Neural cell (in vitro differentiated cells): Measurements from ENCODE around the gene EBPL. TPM values are rescaled to one million over a fixed set of nuclear protein-coding genes. Genes with fewer than 3 reads are reported as not detected.
"Not testable (repeated sequence)": the region's sequence is repeated elsewhere in the genome, so short reads cannot be mapped to it uniquely, and the experiment has no call there.

Source experiments
- H2AFZ ChIP-seq: fragments of 200-600, 300-800 bp; sonication (generic), shearing (Covaris generic); 2 replicates; pipeline ENCODE4 v1.6.0; 2014; ENCODE audit warnings: low read depth, mild to moderate bottlenecking, antibody characterized with exemption, low read length, moderate library complexity
- H3F3A ChIP-seq: fragments of 200-600 bp; shearing (Covaris generic); 2 replicates; pipeline ENCODE4 v1.6.1; 2016; ENCODE audit warnings: mild to moderate bottlenecking, moderate library complexity, mixed read lengths, antibody characterized with exemption, low read length; ENCODE audit not compliant: insufficient read depth, poor library complexity, severe bottlenecking
- H3K27ac ChIP-seq: fragments of 200-600, 300-800 bp; sonication (generic), shearing (Covaris generic); 2 replicates; pipeline ENCODE4 v1.5.1; 2014; ENCODE audit warnings: mild to moderate bottlenecking, low read length, moderate library complexity
- H3K27me3 ChIP-seq: fragments of 300-800, 200-600 bp; sonication (generic), shearing (Covaris generic); 2 replicates; pipeline ENCODE4 v1.6.0; 2014; ENCODE audit warnings: mild to moderate bottlenecking, low read depth, low read length, moderate library complexity; ENCODE audit not compliant: insufficient read depth
- H3K36me3 ChIP-seq: fragments of 300-800, 200-600 bp; sonication (generic), shearing (Covaris generic); 2 replicates; pipeline ENCODE4 v1.5.1; 2014; ENCODE audit warnings: mild to moderate bottlenecking, antibody characterized with exemption, low read length, moderate library complexity; ENCODE audit not compliant: insufficient read depth
- H3K4me2 ChIP-seq: fragments of 300-800, 200-600 bp; sonication (generic), shearing (Covaris generic); 2 replicates; pipeline ENCODE4 v1.6.0; 2014; ENCODE audit warnings: mild to moderate bottlenecking, low read length
- H3K4me3 ChIP-seq: fragments of 300-800, 200-600 bp; sonication (generic), shearing (Covaris generic); 2 replicates; pipeline ENCODE4 v1.5.1; 2014; ENCODE audit warnings: mild to moderate bottlenecking, low read length, moderate library complexity
- H3K79me2 ChIP-seq: fragments of 200-600 bp; shearing (Covaris generic); replicated peaks from 2 replicates; pipeline ENCODE4 v1.6.0; 2014; ENCODE audit warnings: mild to moderate bottlenecking, low read length, moderate library complexity; ENCODE audit not compliant: insufficient read depth
- H3K9ac ChIP-seq: fragments of 300-800, 200-600 bp; sonication (generic), shearing (Covaris generic); 2 replicates; pipeline ENCODE4 v1.6.1; 2016; ENCODE audit warnings: mild to moderate bottlenecking, low read length, mixed read lengths
- H3K9me2 ChIP-seq: fragments of 200-600 bp; shearing (Covaris generic); 2 replicates; pipeline ENCODE4 v1.6.1; 2016; ENCODE audit warnings: mild to moderate bottlenecking, low read length, mixed read lengths; ENCODE audit not compliant: insufficient read depth
- H3K9me3 ChIP-seq: fragments of 200-600, 300-800 bp; sonication (generic), shearing (Covaris generic); 2 replicates; pipeline ENCODE4 v1.6.1; 2016; ENCODE audit warnings: mild to moderate bottlenecking, mixed run types, low read length, moderate library complexity, mixed read lengths
- H4K20me1 ChIP-seq: fragments of 200-600 bp; shearing (Covaris generic); 2 replicates; pipeline ENCODE4 v1.6.1; 2016; ENCODE audit warnings: mild to moderate bottlenecking, mixed run types; ENCODE audit not compliant: insufficient read depth
- EP300 ChIP-seq: fragments of 450-650 bp; conservative IDR thresholded peaks from 2 replicates; pipeline ENCODE4 v1.6.1; 2014; ENCODE audit warnings: antibody characterized with exemption, mild to moderate bottlenecking, moderate library complexity; ENCODE audit not compliant: poor library complexity, severe bottlenecking
- EZH2 ChIP-seq: fragments of 200-600, 300-800 bp; shearing (Covaris generic), sonication (generic); IDR thresholded peaks from 2 replicates; pipeline ENCODE4 v1.6.1; 2014; ENCODE audit warnings: antibody characterized with exemption, low read length, borderline replicate concordance, mild to moderate bottlenecking; ENCODE audit not compliant: insufficient read depth, poor library complexity, severe bottlenecking
- MXI1 ChIP-seq: fragments of 450-650 bp; conservative IDR thresholded peaks from 2 replicates; pipeline ENCODE4 v1.6.1; 2014; ENCODE audit warnings: antibody characterized with exemption, mild to moderate bottlenecking; ENCODE audit not compliant: poor library complexity, severe bottlenecking
- POLR2AphosphoS5 ChIP-seq: IDR thresholded peaks from 2 replicates; pipeline ENCODE4 v1.6.1; 2012
- RAD21 ChIP-seq: fragments of 450-650 bp; conservative IDR thresholded peaks from 2 replicates; pipeline ENCODE4 v1.6.1; 2014; ENCODE audit warnings: antibody characterized with exemption, mild to moderate bottlenecking, moderate library complexity
- SMC3 ChIP-seq: fragments of 450-650 bp; conservative IDR thresholded peaks from 2 replicates; pipeline ENCODE4 v1.6.1; 2014; ENCODE audit warnings: antibody characterized with exemption, mild to moderate bottlenecking, moderate library complexity; ENCODE audit not compliant: poor library complexity
- TAF1 ChIP-seq: IDR thresholded peaks from 2 replicates; pipeline ENCODE4 v1.6.1; 2012; ENCODE audit warnings: low read depth
- polyA plus RNA-seq: library from polyadenylated mRNA; depleted of rRNA; stranded (reverse); fragments of >200 nt; gene quantifications from 2 replicates; pipeline ENCODE4 v1.2.3, GENCODE V29; 2014
- TF ChIP-seq, protein P1 (sequence below): IDR thresholded peaks from 2 replicates; pipeline ENCODE4 v1.6.1; 2012; ENCODE audit warnings: borderline replicate concordance
- TF ChIP-seq, protein P2 (sequence below): fragments of 450-650 bp; IDR thresholded peaks from 2 replicates; pipeline ENCODE4 v1.5.1; 2014; ENCODE audit warnings: antibody characterized with exemption, mild to moderate bottlenecking, moderate library complexity; ENCODE audit not compliant: poor library complexity, severe bottlenecking

Gene EBPL
- polyA plus RNA-seq, 1 donor from 2014 or later, result 41.2 TPM

DNA sequence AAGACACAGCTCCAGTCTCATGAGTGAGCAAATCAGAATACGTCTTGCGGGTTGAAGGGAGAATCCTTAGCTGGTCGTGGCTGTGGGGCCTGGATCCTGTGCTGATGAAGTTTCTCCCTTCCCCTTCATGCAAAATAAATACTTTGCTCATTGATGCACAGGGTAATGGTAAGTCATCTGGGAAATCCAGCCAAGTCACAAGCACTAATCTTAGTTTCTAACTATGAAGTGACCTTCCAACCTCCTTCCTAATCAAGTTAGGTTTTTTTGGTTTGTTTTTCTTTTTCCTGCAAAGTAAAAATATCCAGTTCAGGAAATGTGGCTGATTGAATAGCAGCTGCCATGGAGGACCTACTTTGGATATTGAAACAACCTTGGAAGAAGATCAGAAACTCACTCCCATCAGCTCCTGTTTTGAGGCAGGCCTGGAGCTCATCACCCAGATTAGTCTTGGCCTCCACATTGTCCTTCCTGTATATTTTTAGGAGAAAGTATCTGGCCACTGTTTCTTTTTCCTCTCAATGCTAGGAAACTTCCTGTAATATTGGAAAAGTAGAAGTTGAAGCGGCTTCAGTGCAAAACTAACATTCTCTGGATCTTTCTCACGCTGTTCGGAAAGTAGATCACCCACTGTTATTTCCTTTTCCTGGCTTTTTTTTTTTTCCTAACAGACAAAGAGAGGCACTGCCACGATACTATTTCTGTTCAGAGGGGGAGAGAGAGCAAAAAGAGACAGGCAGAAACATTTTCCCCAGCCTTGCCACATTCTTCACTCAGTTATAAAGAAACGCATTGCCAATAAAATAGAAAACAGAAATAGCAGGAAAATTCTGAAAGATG is 75.2 kb downstream of the EBPL start:
- Histone ChIP-seq H3K27me3 (no peaks in the 10 kb centered on the region), H3K9ac (no peak overlapping the region), H3K79me2 (no peaks in the 10 kb centered on the region), H3F3A (no peaks in the 10 kb centered on the region), H3K36me3 (no peaks in the 10 kb centered on the region), H3K4me2 (no peak overlapping the region), H3K4me3 (no peak overlapping the region), H3K9me3 (no peaks in the 10 kb centered on the region), H4K20me1 (no peaks in the 10 kb centered on the region), H3K27ac (no peak overlapping the region), H2AFZ (no peak overlapping the region), H3K9me2 (no peaks in the 10 kb centered on the region)
- no peak for TF ChIP-seq MXI1
- TF ChIP-seq, protein P1, sequence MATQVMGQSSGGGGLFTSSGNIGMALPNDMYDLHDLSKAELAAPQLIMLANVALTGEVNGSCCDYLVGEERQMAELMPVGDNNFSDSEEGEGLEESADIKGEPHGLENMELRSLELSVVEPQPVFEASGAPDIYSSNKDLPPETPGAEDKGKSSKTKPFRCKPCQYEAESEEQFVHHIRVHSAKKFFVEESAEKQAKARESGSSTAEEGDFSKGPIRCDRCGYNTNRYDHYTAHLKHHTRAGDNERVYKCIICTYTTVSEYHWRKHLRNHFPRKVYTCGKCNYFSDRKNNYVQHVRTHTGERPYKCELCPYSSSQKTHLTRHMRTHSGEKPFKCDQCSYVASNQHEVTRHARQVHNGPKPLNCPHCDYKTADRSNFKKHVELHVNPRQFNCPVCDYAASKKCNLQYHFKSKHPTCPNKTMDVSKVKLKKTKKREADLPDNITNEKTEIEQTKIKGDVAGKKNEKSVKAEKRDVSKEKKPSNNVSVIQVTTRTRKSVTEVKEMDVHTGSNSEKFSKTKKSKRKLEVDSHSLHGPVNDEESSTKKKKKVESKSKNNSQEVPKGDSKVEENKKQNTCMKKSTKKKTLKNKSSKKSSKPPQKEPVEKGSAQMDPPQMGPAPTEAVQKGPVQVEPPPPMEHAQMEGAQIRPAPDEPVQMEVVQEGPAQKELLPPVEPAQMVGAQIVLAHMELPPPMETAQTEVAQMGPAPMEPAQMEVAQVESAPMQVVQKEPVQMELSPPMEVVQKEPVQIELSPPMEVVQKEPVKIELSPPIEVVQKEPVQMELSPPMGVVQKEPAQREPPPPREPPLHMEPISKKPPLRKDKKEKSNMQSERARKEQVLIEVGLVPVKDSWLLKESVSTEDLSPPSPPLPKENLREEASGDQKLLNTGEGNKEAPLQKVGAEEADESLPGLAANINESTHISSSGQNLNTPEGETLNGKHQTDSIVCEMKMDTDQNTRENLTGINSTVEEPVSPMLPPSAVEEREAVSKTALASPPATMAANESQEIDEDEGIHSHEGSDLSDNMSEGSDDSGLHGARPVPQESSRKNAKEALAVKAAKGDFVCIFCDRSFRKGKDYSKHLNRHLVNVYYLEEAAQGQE, result no peak
- TF ChIP-seq RAD21, result no peak
- TF ChIP-seq, protein P2, sequence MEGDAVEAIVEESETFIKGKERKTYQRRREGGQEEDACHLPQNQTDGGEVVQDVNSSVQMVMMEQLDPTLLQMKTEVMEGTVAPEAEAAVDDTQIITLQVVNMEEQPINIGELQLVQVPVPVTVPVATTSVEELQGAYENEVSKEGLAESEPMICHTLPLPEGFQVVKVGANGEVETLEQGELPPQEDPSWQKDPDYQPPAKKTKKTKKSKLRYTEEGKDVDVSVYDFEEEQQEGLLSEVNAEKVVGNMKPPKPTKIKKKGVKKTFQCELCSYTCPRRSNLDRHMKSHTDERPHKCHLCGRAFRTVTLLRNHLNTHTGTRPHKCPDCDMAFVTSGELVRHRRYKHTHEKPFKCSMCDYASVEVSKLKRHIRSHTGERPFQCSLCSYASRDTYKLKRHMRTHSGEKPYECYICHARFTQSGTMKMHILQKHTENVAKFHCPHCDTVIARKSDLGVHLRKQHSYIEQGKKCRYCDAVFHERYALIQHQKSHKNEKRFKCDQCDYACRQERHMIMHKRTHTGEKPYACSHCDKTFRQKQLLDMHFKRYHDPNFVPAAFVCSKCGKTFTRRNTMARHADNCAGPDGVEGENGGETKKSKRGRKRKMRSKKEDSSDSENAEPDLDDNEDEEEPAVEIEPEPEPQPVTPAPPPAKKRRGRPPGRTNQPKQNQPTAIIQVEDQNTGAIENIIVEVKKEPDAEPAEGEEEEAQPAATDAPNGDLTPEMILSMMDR, result no peak
- no peak for TF ChIP-seq POLR2AphosphoS5
- TF ChIP-seq TAF1, result no peak
- TF ChIP-seq EZH2, result no peak
- TF ChIP-seq EP300, result no peak
- TF ChIP-seq SMC3, result no peak

DNA sequence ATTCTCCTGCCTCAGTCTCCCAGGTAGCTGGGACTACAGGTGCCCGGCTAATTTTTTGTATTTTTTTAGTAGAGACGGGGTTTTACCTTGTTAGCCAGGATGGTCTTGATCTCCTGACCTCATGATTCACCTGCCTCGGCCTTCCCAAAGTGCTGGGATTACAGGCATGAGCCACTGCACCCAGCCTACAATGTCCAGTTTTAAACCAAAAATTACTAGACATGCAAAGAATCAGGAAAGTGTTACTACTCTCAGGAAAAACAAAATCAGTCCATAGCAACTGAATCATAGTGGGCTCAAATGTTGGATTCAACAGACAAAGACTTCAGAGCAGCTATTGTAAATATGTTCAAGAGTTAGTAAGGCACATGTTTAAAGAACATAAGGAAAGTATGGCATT is 79.2 kb downstream of the EBPL start:
- not testable (repeated sequence) for H3K36me3 ChIP-seq, H3K4me3 ChIP-seq, H4K20me1 ChIP-seq, H3K4me2 ChIP-seq, H3K9me3 ChIP-seq, H3K9ac ChIP-seq, H3K27ac ChIP-seq, H3K79me2 ChIP-seq, H2AFZ ChIP-seq, H3F3A ChIP-seq, H3K9me2 ChIP-seq, H3K27me3 ChIP-seq

Other genes with a start within 250 kb of the EBPL start
- gene CAB39L, start 247.4 kb downstream of the EBPL start, polyA plus RNA-seq, result 40.3 and 41.4 TPM in 2 replicates
- 10.2 and 14.6 TPM in 2 replicates for gene SETDB2, start 247.2 kb downstream of the EBPL start, polyA plus RNA-seq
- 0.60 TPM in 1 of 2 replicates, not detected in the other for gene PHF11, start 195.5 kb downstream of the EBPL start, polyA plus RNA-seq
- gene RCBTB1, start 105.9 kb downstream of the EBPL start, polyA plus RNA-seq, result 58.9 and 65.3 TPM in 2 replicates
- not detected in 2 replicates for gene ARL11, start 63.0 kb downstream of the EBPL start, polyA plus RNA-seq
- 40.5 and 41.7 TPM in 2 replicates for gene KPNA3, start 101.2 kb upstream of the EBPL start, polyA plus RNA-seq
- 13.2 and 15.4 TPM in 2 replicates for gene SPRYD7, start 244.9 kb upstream of the EBPL start, polyA plus RNA-seq